ENCODE results near the gene MRPL23.
A peak's percentile ranks its signal among the peaks of the same experiment; 100 is the strongest.

Gene MRPL23

DNA sequence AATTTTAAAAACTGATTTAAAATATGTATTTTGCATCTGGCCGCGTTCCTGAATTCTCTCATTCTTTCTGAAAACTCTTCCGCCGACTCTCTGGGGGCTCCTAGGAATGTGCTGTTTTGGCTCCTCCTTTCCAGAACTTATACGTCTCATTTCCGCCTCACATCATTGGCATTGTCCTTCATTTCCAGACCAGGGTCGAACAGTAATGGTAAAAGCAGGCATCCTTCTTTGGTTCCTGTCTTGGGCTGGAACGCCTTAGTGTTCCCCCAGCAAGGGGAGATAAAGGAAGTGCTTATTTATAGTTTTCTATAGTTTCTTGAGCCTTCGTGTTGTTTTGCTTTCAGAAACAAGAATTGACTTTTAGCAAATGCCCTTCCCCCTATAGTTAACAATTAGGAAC, 38.5 kb upstream of the MRPL23 start:
- H3K36me3 ChIP-seq: no peaks in the 10 kb centered on the region
- no peak overlapping the region for H3K27ac ChIP-seq
- no peak overlapping the region for H3K4me3 ChIP-seq (ENCODE audit: low read depth in 1 of 2, low read length in 1 of 2)
- no peaks in the 10 kb centered on the region for H3K9me3 ChIP-seq
- no peaks in the 10 kb centered on the region for H3K27me3 ChIP-seq
- TF ChIP-seq, protein P1, sequence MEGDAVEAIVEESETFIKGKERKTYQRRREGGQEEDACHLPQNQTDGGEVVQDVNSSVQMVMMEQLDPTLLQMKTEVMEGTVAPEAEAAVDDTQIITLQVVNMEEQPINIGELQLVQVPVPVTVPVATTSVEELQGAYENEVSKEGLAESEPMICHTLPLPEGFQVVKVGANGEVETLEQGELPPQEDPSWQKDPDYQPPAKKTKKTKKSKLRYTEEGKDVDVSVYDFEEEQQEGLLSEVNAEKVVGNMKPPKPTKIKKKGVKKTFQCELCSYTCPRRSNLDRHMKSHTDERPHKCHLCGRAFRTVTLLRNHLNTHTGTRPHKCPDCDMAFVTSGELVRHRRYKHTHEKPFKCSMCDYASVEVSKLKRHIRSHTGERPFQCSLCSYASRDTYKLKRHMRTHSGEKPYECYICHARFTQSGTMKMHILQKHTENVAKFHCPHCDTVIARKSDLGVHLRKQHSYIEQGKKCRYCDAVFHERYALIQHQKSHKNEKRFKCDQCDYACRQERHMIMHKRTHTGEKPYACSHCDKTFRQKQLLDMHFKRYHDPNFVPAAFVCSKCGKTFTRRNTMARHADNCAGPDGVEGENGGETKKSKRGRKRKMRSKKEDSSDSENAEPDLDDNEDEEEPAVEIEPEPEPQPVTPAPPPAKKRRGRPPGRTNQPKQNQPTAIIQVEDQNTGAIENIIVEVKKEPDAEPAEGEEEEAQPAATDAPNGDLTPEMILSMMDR (IDR thresholded peaks at IDR 0.05): no peak
- peaks cover 10 to 13% of the 10 kb centered on the region in 2 experiments for H3K4me1 ChIP-seq (ENCODE audit: control insufficient read depth in 1 of 2, insufficient read depth in 1 of 2, low read depth in 1 of 2, low read length in 1 of 2)

DNA sequence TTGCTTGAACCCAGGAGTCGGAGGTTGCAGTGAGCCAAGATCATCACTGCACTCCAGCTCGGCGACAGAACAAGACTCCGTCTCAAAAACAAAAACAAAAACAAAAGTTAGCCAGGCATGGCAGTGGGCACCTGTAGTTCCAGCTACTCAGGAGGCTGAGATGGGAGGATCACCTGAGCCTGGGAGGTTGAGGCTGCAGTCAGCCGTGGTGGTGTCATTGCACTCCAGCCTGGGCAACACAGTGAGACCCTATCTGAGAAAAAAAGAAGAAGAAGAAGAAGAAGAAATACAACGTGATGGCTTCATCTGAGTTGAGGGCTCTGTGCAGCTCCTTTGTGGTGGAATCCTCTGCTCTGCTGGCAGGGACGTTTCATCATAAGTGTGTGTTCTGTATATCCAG, 37.6 kb upstream of the MRPL23 start:
- H3K4me3 ChIP-seq (ENCODE audit: low read depth in 1 of 2, low read length in 1 of 2): no peak overlapping the region
- no peaks in the 10 kb centered on the region for H3K27me3 ChIP-seq
- H3K9me3 ChIP-seq: no peaks in the 10 kb centered on the region
- H3K36me3 ChIP-seq: no peaks in the 10 kb centered on the region
- H3K4me1 ChIP-seq (ENCODE audit: control insufficient read depth in 1 of 2, insufficient read depth in 1 of 2, low read depth in 1 of 2, low read length in 1 of 2): peaks cover 10 to 13% of the 10 kb centered on the region in 2 experiments
- H3K27ac ChIP-seq: no peak overlapping the region
- TF ChIP-seq, protein P1 (IDR thresholded peaks at IDR 0.05): no peak

GRCh38 chr11:1912289-1912878, 34.7 kb upstream of the MRPL23 start:
- TF ChIP-seq, protein P1 (IDR thresholded peaks at IDR 0.05): no peak
- H3K4me3 ChIP-seq (ENCODE audit: low read depth in 1 of 2, low read length in 1 of 2): no peak overlapping the region

DNA sequence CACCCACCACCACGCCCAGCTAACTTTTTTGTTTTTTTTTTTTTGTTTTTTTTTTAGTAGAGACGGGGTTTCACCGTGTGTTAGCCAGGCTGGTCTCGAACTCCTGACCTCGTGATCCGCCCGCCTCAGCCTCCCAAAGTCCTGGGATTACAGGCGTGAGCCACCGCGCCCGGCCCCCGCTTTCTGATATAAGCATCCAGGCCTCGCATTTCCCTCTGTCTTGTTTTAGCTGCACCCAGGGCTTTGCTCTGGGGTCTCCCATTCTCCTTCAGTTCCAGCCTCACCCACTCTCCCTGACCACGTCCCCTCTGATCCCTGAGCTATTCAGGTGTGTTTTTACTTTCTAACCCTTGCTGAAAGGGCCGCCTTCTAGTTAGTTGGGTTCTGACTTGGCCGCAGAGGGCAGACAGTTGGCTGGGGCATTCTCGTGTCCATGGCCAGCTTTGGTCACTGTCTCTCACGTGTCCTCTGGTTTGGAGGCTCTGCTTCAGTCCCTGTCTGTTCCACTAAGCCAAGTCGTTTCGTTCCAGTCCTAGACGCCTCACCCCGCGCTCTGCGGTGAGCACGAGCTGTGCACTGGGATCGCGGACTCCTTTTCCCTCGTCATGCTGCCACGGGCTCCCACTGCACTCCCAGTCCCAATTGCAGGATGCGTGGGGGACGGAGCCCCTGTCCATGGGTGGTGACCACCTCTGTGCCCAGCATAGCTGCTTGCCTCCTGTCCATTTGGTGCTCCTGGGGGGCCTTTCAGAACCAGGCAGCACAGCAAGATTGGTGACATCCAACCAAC, 33.7 kb upstream of the MRPL23 start:
- peak overlapping the region; percentile 15 for H3K27ac ChIP-seq
- peaks cover 10 to 13% of the 10 kb centered on the region in 2 experiments for H3K4me1 ChIP-seq (ENCODE audit: control insufficient read depth in 1 of 2, insufficient read depth in 1 of 2, low read depth in 1 of 2, low read length in 1 of 2)
- H3K36me3 ChIP-seq: peaks cover 7% of the 10 kb centered on the region
- H3K9me3 ChIP-seq: no peaks in the 10 kb centered on the region
- no peaks in the 10 kb centered on the region for H3K27me3 ChIP-seq
- H3K4me3 ChIP-seq (ENCODE audit: low read depth in 1 of 2, low read length in 1 of 2): no peak overlapping the region
- TF ChIP-seq, protein P1 (IDR thresholded peaks at IDR 0.05): no peak

More at GRCh38 chr11:1912289-1912878, 34.7 kb upstream of the MRPL23 start:
- Histone ChIP-seq H3K27me3 (no peaks in the 10 kb centered on the region), H3K9me3 (no peaks in the 10 kb centered on the region), H3K27ac (peak overlapping the region; percentile 84), H3K36me3 (peaks cover 7% of the 10 kb centered on the region), H3K4me1 (ENCODE audit: control insufficient read depth in 1 of 2, insufficient read depth in 1 of 2, low read depth in 1 of 2, low read length in 1 of 2) (peaks cover 10 to 13% of the 10 kb centered on the region in 2 experiments)

- H3K4me1 ChIP-seq (ENCODE audit: control insufficient read depth in 1 of 2, insufficient read depth in 1 of 2, low read depth in 1 of 2, low read length in 1 of 2): peaks cover 10 to 13% of the 10 kb centered on the region in 2 experiments
- H3K36me3 ChIP-seq: peaks cover 7% of the 10 kb centered on the region
- H3K27me3 ChIP-seq: no peaks in the 10 kb centered on the region
- no peaks in the 10 kb centered on the region for H3K9me3 ChIP-seq
- TF ChIP-seq, protein P1 (IDR thresholded peaks at IDR 0.05): no peak
- no peak overlapping the region for H3K4me3 ChIP-seq (ENCODE audit: low read depth in 1 of 2, low read length in 1 of 2)
- H3K27ac ChIP-seq: peak overlapping the region; percentile 57
These were observed 31.4 kb upstream of the MRPL23 start for GRCh38 chr11:1915795-1916131.

All from neutrophil (primary cell).